Right lobe of liver (tissue), 4 donors: Measurements from ENCODE around the gene PXMP4.

Experiments
- CTCF ChIP-seq, 4 donors: fragments of 200-600 bp in 3 of 4; fragments of 450-650 bp in 1 of 4; IDR thresholded peaks; one replicate each; pipeline versions ENCODE4 v1.5.1 to v1.8.0; 2016 to 2022; ENCODE audit warnings: antibody characterized with exemption in 4 of 4, mild to moderate bottlenecking in 2 of 4
- POLR2A ChIP-seq: fragments of 450-650 bp; IDR thresholded peaks from one replicate; pipeline ENCODE4 v1.6.1; 2017; ENCODE audit warnings: antibody characterized with exemption, mild to moderate bottlenecking
- donor health status: DM: no; HTN: no; CAD: no.
- donor health status: DM: no; HTN: no; CAD: no.
- donor health status: DM: no; HTN: yes; CAD: no.

GRCh38 chr20:33703498-33704137 lies 16.5 kb downstream of the PXMP4 start:
- TF ChIP-seq CTCF (IDR thresholded peaks at IDR 0.05) (no peak), POLR2A (no peak)
